ENCODE data around the gene PDZRN3. TPM values are rescaled to one million over a fixed set of nuclear protein-coding genes. Genes with fewer than 3 reads are reported as not detected.

The PDZRN3 gene
- total and polyA plus RNA-seq, 2 of the 13 experiments (the other 11 are each of a cell fraction or from before 2014, with no cell fraction given) = not detected

- no peaks in the 10 kb centered on the region for H3K9me3 ChIP-seq (ENCODE audit: low read length)
- FAIRE-seq (no peak), ATAC-seq (no peak), DNase-seq (ENCODE audit: low spot score) (no peak)
- in situ Hi-C loops (cut with HindIII; ENCODE audit: extremely low pct_ligation_motif_present, low pct_unique_long_range_greater_than_20kb) = no loop called here
- no peaks in the 10 kb centered on the region for H3K4me1 ChIP-seq (ENCODE audit: insufficient read depth, low read length)
- POLR2A ChIA-PET = no interaction called here
- no peak overlapping the region for H3K9ac ChIP-seq (ENCODE audit: insufficient read depth, low read depth, low read length)
- H3K27me3 ChIP-seq (ENCODE audit: control insufficient read depth in 1 of 2, insufficient read depth in 2 of 2, low read length in 2 of 2) = no peaks in the 10 kb centered on the region
- H3K36me3 ChIP-seq (replicated peaks in 1 of 2; ENCODE audit: control insufficient read depth in 1 of 2, insufficient read depth in 2 of 2, low read length in 2 of 2) = no peaks in the 10 kb centered on the region
- H3K79me2 ChIP-seq (ENCODE audit: insufficient read depth, low read length) = no peaks in the 10 kb centered on the region
- CTCF ChIA-PET (ENCODE audit: low intra/inter-chr PET ratio, low total read pairs) = no interaction called here
- intact Hi-C loops (cut with micrococcal nuclease; ENCODE audit: unreplicated experiment) = no loop called here
- no peak overlapping the region for H3K4me2 ChIP-seq (ENCODE audit: low read depth, low read length)
- H2AFZ ChIP-seq (ENCODE audit: low read length) = no peak overlapping the region
- BruUV-seq (replicated peaks) = no TSS peak
- H3K4me3 ChIP-seq (replicated peaks in 1 of 3; ENCODE audit: insufficient read depth in 1 of 3, low read depth in 2 of 3, low read length in 3 of 3) = no peak overlapping the region
- H3K27ac ChIP-seq (ENCODE audit: extremely low read length, insufficient read depth, low read length) = no peak overlapping the region
- TF ChIP-seq CREB1 (IDR thresholded peaks at IDR 0.05) = no peak
- TF ChIP-seq CREB1 (CRISPR knock-in tag; IDR thresholded peaks at IDR 0.05) = no peak
- TF ChIP-seq, protein P1, sequence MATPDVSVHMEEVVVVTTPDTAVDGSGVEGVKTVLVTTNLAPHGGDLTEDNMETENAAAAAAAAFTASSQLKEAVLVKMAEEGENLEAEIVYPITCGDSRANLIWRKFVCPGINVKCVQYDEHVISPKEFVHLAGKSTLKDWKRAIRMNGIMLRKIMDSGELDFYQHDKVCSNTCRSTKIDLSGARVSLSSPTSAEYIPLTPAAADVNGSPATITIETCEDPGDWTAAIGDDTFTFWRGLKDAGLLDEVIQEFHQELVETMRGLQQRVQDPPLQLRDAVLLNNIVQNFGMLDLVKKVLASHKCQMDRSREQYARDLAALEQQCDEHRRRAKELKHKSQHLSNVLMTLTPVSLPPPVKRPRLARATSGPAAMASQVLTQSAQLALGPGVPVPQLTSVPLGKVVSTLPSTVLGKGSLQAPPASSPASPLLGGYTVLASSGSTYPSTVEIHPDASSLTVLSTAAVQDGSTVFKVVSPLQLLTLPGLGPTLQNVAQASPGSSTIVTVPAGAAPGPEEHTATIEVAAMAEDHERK (CRISPR knock-in tag; IDR thresholded peaks at IDR 0.05; ENCODE audit: low read depth) = no peak
- TF ChIP-seq NFKBIZ (CRISPR knock-in tag; IDR thresholded peaks at IDR 0.05) = no peak
- TF ChIP-seq FLYWCH1 (CRISPR knock-in tag; IDR thresholded peaks at IDR 0.05) = no peak
- TF ChIP-seq ZNF234 (CRISPR knock-in tag; conservative IDR thresholded peaks at IDR 0.05) = no peak
- no peak for TF ChIP-seq DZIP1 (CRISPR knock-in tag; IDR thresholded peaks at IDR 0.05)
- TF ChIP-seq ZNF816 (CRISPR knock-in tag; IDR thresholded peaks at IDR 0.05; ENCODE audit: borderline replicate concordance) = no peak
- TF ChIP-seq KMT2A (CRISPR knock-in tag; IDR thresholded peaks at IDR 0.05) = no peak
- no peak for TF ChIP-seq HIVEP1 (CRISPR knock-in tag; IDR thresholded peaks at IDR 0.05)
- no peak for TF ChIP-seq ZNF296 (CRISPR knock-in tag; conservative IDR thresholded peaks at IDR 0.05)
- no peak for TF ChIP-seq ZNF557 (CRISPR knock-in tag; IDR thresholded peaks at IDR 0.05)
- TF ChIP-seq ZNF501 (CRISPR knock-in tag; IDR thresholded peaks at IDR 0.05) = no peak
- TF ChIP-seq NFRKB (IDR thresholded peaks at IDR 0.05) = no peak
- no peak for TF ChIP-seq ZXDC (CRISPR knock-in tag; IDR thresholded peaks at IDR 0.05)
- TF ChIP-seq SALL1 (CRISPR knock-in tag; IDR thresholded peaks at IDR 0.05) = no peak
- no peaks in the 10 kb centered on the region for H4K20me1 ChIP-seq (ENCODE audit: insufficient read depth, low read length)
- WGBS (ENCODE audit: low lambda C conversion rate) = 36% methylated on average over 8 of the region's 8 CpGs
Measured at GRCh38 chr3:73352841-73353645, 271.7 kb downstream of the PDZRN3 start.

Measured in HepG2 (cell line).